Endothelial cell (in vitro differentiated cells): ENCODE results near the gene SPATA16. TPM values are rescaled to one million over a fixed set of nuclear protein-coding genes. Genes with fewer than 3 reads are reported as not detected.
"Not testable (repeated sequence)": the region's sequence is repeated elsewhere in the genome, so short reads cannot be mapped to it uniquely, and the experiment has no call there.

Experiments
- DNase-seq: peaks from one replicate; pipeline ENCODE4 v3.0.0; 2021; ENCODE audit warnings: low spot score
- H3K27ac Mint-ChIP-seq: one replicate; pipeline ENCODE4 v1.8.0; 2021; ENCODE audit warnings: mixed read lengths, inconsistent platforms; ENCODE audit not compliant: unreplicated experiment
- H3K27me3 Mint-ChIP-seq: one replicate; pipeline ENCODE4 v1.8.0; 2021; ENCODE audit warnings: mild to moderate bottlenecking, moderate library complexity, mixed read lengths, inconsistent platforms; ENCODE audit not compliant: unreplicated experiment
- H3K36me3 Mint-ChIP-seq: one replicate; pipeline ENCODE4 v1.8.0; 2021; ENCODE audit warnings: mild to moderate bottlenecking, low read depth, mixed read lengths, inconsistent platforms; ENCODE audit not compliant: unreplicated experiment
- H3K4me1 Mint-ChIP-seq: one replicate; pipeline ENCODE4 v1.8.0; 2021; ENCODE audit warnings: mild to moderate bottlenecking, mixed read lengths, inconsistent platforms; ENCODE audit not compliant: unreplicated experiment
- H3K4me3 Mint-ChIP-seq: one replicate; pipeline ENCODE4 v1.8.0; 2021; ENCODE audit warnings: mild to moderate bottlenecking, mixed read lengths, inconsistent platforms; ENCODE audit not compliant: unreplicated experiment
- H3K9me3 Mint-ChIP-seq: one replicate; pipeline ENCODE4 v1.8.0; 2021; ENCODE audit warnings: mixed read lengths, inconsistent platforms; ENCODE audit not compliant: unreplicated experiment
- CTCF ChIP-seq: fragments of 200-600 bp; sonication (generic); IDR thresholded peaks from one replicate; pipeline ENCODE4 v1.5.0; 2021; ENCODE audit warnings: antibody characterized with exemption; ENCODE audit not compliant: unreplicated experiment
- total RNA-seq: library from RNA; stranded (reverse); fragmentation: NEBNext Ultra II Directional; extraction: Animal tissue kit (Norgen Biotek cat#: 25700); gene quantifications from one replicate; pipeline ENCODE4 v1.2.1, GENCODE V29; 2021; ENCODE audit not compliant: unreplicated experiment

SPATA16 gene
- total RNA-seq, 1 donor from 2014 or later: 0.15 TPM

GRCh38 chr3:173030273-173030672, 110.8 kb downstream of the SPATA16 start:
- no peaks in the 10 kb centered on the region for H3K4me1 Mint-ChIP-seq
- TF ChIP-seq CTCF: no peak
- H3K27ac Mint-ChIP-seq: no peak overlapping the region
- no peaks in the 10 kb centered on the region for H3K9me3 Mint-ChIP-seq
- H3K27me3 Mint-ChIP-seq: no peaks in the 10 kb centered on the region
- H3K36me3 Mint-ChIP-seq: no peaks in the 10 kb centered on the region
- H3K4me3 Mint-ChIP-seq: no peak overlapping the region
- no peak for DNase-seq

GRCh38 chr3:173028351-173028750, 112.7 kb downstream of the SPATA16 start:
- no peaks in the 10 kb centered on the region for H3K27me3 Mint-ChIP-seq
- TF ChIP-seq CTCF: no peak
- no peak overlapping the region for H3K27ac Mint-ChIP-seq
- H3K36me3 Mint-ChIP-seq: no peaks in the 10 kb centered on the region
- DNase-seq: no peak
- H3K4me1 Mint-ChIP-seq: no peaks in the 10 kb centered on the region
- no peak overlapping the region for H3K4me3 Mint-ChIP-seq
- no peaks in the 10 kb centered on the region for H3K9me3 Mint-ChIP-seq

GRCh38 chr3:173027429-173027828, 113.6 kb downstream of the SPATA16 start:
- TF ChIP-seq CTCF: no peak
- Mint-ChIP-seq H3K4me3 (no peak overlapping the region), H3K36me3 (no peaks in the 10 kb centered on the region), H3K27ac (no peak overlapping the region), H3K27me3 (no peaks in the 10 kb centered on the region), H3K4me1 (no peaks in the 10 kb centered on the region), H3K9me3 (no peaks in the 10 kb centered on the region)
- DNase-seq: no peak

GRCh38 chr3:173025941-173026340, 115.1 kb downstream of the SPATA16 start:
- Mint-ChIP-seq H3K27me3 (no peaks in the 10 kb centered on the region), H3K27ac (no peak overlapping the region), H3K4me3 (no peak overlapping the region), H3K4me1 (no peaks in the 10 kb centered on the region), H3K36me3 (no peaks in the 10 kb centered on the region), H3K9me3 (no peaks in the 10 kb centered on the region)
- no peak for DNase-seq
- TF ChIP-seq CTCF: no peak

- Mint-ChIP-seq H3K9me3 (no peaks in the 10 kb centered on the region), H3K36me3 (no peaks in the 10 kb centered on the region), H3K4me3 (no peak overlapping the region), H3K4me1 (peaks cover 4% of the 10 kb centered on the region), H3K27ac (no peak overlapping the region), H3K27me3 (no peaks in the 10 kb centered on the region)
- no peak for DNase-seq
- TF ChIP-seq CTCF: no peak
Measured at GRCh38 chr3:173021547-173022185, 119.4 kb downstream of the SPATA16 start.

GRCh38 chr3:173020128-173020527, 120.9 kb downstream of the SPATA16 start:
- H3K27me3 Mint-ChIP-seq, H3K36me3 Mint-ChIP-seq, H3K4me1 Mint-ChIP-seq, H3K4me3 Mint-ChIP-seq, DNase-seq, H3K27ac Mint-ChIP-seq, H3K9me3 Mint-ChIP-seq: not testable (repeated sequence)
